Fibroblast of the aortic adventitia (primary cell): Measurements from ENCODE around the gene ITIH3. TPM values are rescaled to one million over a fixed set of nuclear protein-coding genes. Genes with fewer than 3 reads are reported as not detected.

Source experiments
- DNase-seq: peaks from one replicate; pipeline ENCODE4 v3.0.0-alpha.2; 2010; ENCODE audit warnings: low read depth
- H3K4me3 ChIP-seq: 2 replicates; pipeline ENCODE4 v1.5.1; 2011; ENCODE audit warnings: low read depth, mild to moderate bottlenecking, control low read depth, low read length, moderate library complexity
- total RNA-seq: library from RNA; depleted of rRNA; stranded (reverse); fragments of >200 nt; gene quantifications from 2 replicates; pipeline ENCODE4 v1.2.3, GENCODE V29; 2012; ENCODE audit warnings: low replicate concordance
- TF ChIP-seq, protein P1 (sequence below): IDR thresholded peaks from 2 replicates; pipeline ENCODE4 v1.5.1; 2011; ENCODE audit warnings: mild to moderate bottlenecking, low read length, control low read depth, inconsistent platforms; ENCODE audit not compliant: insufficient read depth

ITIH3 gene
- total RNA-seq, 1 donor, result under 0.01 TPM

DNA sequence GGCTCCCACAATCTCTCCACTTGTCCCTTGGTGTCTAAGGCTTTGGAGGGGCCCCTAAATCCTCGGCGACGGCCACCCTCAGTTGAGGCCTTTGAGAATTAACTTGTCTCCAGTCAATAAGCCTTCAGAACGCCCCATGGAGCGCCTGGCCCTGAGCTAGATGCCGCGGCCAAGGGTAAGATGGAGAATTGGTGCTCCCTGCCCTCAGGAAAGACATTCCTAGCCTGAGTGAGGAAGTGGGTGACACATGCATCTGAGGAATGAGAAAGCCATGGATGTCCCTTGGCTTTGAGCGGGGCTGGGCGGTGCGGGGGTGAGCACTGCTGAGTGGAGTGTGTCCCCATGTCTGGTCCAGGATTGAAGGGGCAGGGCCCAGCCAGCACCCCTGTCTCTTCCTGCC, 22.6 kb downstream of the ITIH3 start:
- TF ChIP-seq, protein P1, sequence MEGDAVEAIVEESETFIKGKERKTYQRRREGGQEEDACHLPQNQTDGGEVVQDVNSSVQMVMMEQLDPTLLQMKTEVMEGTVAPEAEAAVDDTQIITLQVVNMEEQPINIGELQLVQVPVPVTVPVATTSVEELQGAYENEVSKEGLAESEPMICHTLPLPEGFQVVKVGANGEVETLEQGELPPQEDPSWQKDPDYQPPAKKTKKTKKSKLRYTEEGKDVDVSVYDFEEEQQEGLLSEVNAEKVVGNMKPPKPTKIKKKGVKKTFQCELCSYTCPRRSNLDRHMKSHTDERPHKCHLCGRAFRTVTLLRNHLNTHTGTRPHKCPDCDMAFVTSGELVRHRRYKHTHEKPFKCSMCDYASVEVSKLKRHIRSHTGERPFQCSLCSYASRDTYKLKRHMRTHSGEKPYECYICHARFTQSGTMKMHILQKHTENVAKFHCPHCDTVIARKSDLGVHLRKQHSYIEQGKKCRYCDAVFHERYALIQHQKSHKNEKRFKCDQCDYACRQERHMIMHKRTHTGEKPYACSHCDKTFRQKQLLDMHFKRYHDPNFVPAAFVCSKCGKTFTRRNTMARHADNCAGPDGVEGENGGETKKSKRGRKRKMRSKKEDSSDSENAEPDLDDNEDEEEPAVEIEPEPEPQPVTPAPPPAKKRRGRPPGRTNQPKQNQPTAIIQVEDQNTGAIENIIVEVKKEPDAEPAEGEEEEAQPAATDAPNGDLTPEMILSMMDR, result no peak
- DNase-seq, result no peak
- H3K4me3 ChIP-seq, result no peak overlapping the region

DNA sequence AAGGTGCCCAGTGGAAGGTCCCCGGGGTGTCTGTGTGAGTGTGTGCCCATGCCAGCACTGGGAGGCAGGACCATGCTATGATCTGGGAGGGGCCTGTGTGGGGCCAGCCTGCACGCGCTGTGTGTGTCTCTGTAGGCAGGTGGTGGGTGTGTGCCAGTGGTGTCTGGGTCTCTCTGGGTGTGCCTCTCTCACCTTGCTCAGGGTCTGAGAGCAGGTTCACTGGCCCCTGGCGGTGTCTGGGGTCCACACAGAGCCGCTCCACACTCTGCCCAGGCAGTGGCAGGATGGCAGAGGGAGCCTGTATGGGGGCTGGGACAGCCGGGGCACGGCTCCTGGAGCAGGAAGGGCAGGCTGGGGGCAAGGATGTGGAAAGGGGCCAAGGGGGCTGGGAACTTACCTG, 23.3 kb downstream of the ITIH3 start:
- H3K4me3 ChIP-seq, result no peak overlapping the region
- no peak for DNase-seq
- TF ChIP-seq, protein P1, result no peak

DNA sequence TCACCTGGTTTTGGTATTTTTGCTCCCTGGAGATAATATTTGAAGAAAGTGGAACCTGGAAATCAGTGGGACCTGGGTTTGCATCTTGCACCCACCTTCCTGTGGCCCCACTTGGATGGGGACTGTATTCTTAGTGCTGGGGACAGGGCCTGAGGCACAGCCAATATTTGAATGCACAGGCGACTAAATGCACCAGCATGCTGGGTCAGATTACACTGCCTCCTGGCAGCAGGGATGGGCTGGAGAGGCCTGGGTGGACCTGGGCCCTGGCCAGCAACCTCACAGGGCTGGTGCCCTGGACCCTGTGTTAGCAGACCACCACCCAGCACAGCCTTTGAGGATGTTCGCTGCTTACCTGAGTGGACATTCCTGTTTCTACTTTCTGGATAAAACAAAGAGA, 25.3 kb downstream of the ITIH3 start:
- DNase-seq, result no peak
- H3K4me3 ChIP-seq, result no peak overlapping the region
- TF ChIP-seq, protein P1, result no peak

DNA sequence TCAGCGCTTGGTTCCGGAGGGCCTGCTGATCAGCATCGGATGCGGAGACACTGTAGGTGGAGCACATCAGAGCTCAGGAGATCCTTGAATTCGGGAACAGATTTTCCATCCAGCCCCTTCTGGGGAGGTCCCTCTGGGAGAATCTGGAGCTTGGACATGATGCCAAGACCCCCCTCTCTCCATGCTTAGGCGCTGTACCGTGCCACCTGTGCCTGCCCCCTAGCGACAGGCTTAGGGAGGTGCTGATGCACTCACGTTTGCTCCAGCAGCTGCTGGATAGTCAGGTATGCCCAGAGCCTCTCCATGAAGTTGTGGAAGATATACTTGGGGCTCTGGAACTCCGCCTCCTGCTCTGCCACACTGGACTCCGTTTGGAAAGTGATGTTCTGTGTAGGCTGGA, 26.1 kb downstream of the ITIH3 start:
- no peak overlapping the region for H3K4me3 ChIP-seq
- TF ChIP-seq, protein P1, result peak; percentile 66
- DNase-seq, result no peak

DNA sequence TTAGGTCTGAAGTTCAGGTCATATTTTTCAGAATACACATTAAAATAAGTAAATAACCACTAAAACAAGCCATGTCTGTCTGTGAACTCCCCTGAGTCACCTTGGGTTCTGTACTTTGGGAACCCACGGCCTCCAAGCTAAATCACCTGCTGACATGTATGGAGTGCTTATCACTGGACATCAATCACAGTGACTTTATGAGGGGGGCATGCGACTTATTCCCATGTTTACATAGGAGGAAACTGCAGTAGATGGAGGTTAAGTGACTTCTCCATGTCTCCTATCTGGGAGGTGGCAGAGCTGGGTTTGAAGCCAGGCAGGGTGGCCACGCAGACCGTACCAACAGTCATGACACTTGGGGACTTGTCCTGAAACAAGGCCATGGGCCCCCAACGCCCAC, 27.8 kb downstream of the ITIH3 start:
- H3K4me3 ChIP-seq, result no peak overlapping the region
- TF ChIP-seq, protein P1, result no peak
- DNase-seq, result no peak

DNA sequence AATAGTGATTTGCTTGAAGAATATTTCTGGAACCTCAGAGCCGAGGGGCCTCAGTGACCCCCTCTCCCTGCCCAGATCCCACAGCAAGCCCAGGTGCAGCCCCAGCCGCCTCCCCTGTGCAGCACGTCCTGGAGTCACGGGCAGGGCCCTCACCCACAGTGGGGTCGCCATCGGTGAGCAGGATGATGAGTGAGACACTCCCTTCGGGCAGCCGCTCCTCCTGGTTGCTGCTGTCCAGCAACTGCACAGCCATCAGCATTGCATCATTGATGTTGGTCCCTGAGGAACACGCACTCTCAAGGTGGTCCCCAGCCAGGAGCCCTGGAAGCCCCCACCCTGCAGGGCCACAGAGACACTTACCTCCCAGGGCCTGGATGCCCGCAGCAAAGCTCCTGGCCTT, 29.4 kb downstream of the ITIH3 start:
- no peak overlapping the region for H3K4me3 ChIP-seq
- no peak for DNase-seq
- TF ChIP-seq, protein P1, result no peak

DNA sequence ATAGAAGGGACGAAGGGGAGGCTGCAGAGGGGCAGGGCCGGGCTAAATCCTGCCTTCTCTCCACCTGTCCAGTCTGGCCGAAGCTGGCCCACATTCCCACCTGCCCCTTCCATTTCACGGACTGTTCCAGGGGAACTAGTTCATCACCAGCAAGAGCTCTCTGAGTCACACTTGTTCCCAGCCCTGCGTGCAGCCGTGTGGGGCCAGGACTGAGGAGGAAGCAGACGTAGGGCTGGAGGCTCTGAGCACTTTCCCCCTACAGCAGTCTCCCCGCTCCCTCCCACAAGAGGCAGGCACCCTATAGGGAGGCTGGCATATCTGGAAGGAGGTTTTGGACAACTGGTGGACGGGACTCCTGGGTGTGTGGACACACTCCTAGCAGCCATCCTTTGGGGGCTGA, 32.8 kb downstream of the ITIH3 start:
- peak; percentile 12 for DNase-seq
- no peak overlapping the region for H3K4me3 ChIP-seq
- TF ChIP-seq, protein P1, result no peak
